Measurements from ENCODE around the gene IFIT2.

- no peak for TF ChIP-seq CTCF (conservative IDR thresholded peaks at IDR 0.05; ENCODE audit: low read depth in 2 of 2)
- no peak for TF ChIP-seq EZH2phosphoT487 (IDR thresholded peaks at IDR 0.05; ENCODE audit: unreplicated experiment)
- no peak for TF ChIP-seq EZH2 (IDR thresholded peaks at IDR 0.05; ENCODE audit: low read depth, unreplicated experiment)
- no peak for TF ChIP-seq POLR2AphosphoS5 (IDR thresholded peaks at IDR 0.05; ENCODE audit: low read depth)
- TF ChIP-seq CREB1 (CRISPR knock-in tag; IDR thresholded peaks at IDR 0.05; ENCODE audit: low read depth), result no peak
- TF ChIP-seq REST (IDR thresholded peaks at IDR 0.05; ENCODE audit: unreplicated experiment), result no peak
- no peak for TF ChIP-seq STAT1 (IDR thresholded peaks at IDR 0.05; ENCODE audit: unreplicated experiment)
- no peak for TF ChIP-seq JUNB (IDR thresholded peaks at IDR 0.05; ENCODE audit: unreplicated experiment)
- TF ChIP-seq ZNF331 (CRISPR knock-in tag; IDR thresholded peaks at IDR 0.05; ENCODE audit: low read depth), result no peak
- no peak for TF ChIP-seq ZNF114 (CRISPR knock-in tag; IDR thresholded peaks at IDR 0.05)
Observed at GRCh38 chr10:89342206-89342958, 40.5 kb downstream of the IFIT2 start.

Data from GM23338 (cell line).